ENCODE results near the gene RTTN.

DNA sequence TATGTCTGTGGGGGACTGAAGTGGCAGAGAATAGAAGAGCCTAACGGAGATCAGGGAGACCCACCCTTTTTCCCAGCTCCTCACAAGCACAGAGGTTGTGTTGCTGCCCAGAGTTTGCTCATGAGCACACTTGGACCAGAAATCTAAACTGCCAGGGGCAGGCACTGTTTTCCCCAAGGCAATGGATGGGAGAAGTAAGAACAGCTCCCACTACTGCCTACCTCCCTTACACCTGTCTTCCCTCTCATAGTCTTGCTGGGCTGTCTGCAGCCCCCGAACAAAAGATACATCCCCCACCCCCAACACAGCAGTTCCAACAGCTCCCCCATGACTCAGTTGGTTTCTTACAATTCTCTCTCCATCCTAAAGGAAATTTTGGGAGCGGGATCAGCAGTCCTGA is 209.7 kb downstream of the RTTN start:
- no peak for TF ChIP-seq CTCF (conservative IDR thresholded peaks at IDR 0.05; ENCODE audit: low read depth in 2 of 2)
- TF ChIP-seq CREB1 (CRISPR knock-in tag; IDR thresholded peaks at IDR 0.05; ENCODE audit: low read depth) = no peak
- no peak for TF ChIP-seq POLR2AphosphoS5 (IDR thresholded peaks at IDR 0.05; ENCODE audit: low read depth)
- no peak for TF ChIP-seq JUNB (IDR thresholded peaks at IDR 0.05; ENCODE audit: unreplicated experiment)
- TF ChIP-seq EZH2 (IDR thresholded peaks at IDR 0.05; ENCODE audit: low read depth, unreplicated experiment) = no peak
- TF ChIP-seq, protein P1, sequence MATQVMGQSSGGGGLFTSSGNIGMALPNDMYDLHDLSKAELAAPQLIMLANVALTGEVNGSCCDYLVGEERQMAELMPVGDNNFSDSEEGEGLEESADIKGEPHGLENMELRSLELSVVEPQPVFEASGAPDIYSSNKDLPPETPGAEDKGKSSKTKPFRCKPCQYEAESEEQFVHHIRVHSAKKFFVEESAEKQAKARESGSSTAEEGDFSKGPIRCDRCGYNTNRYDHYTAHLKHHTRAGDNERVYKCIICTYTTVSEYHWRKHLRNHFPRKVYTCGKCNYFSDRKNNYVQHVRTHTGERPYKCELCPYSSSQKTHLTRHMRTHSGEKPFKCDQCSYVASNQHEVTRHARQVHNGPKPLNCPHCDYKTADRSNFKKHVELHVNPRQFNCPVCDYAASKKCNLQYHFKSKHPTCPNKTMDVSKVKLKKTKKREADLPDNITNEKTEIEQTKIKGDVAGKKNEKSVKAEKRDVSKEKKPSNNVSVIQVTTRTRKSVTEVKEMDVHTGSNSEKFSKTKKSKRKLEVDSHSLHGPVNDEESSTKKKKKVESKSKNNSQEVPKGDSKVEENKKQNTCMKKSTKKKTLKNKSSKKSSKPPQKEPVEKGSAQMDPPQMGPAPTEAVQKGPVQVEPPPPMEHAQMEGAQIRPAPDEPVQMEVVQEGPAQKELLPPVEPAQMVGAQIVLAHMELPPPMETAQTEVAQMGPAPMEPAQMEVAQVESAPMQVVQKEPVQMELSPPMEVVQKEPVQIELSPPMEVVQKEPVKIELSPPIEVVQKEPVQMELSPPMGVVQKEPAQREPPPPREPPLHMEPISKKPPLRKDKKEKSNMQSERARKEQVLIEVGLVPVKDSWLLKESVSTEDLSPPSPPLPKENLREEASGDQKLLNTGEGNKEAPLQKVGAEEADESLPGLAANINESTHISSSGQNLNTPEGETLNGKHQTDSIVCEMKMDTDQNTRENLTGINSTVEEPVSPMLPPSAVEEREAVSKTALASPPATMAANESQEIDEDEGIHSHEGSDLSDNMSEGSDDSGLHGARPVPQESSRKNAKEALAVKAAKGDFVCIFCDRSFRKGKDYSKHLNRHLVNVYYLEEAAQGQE (IDR thresholded peaks at IDR 0.05; ENCODE audit: unreplicated experiment) = no peak
- no peak for TF ChIP-seq EZH2phosphoT487 (IDR thresholded peaks at IDR 0.05; ENCODE audit: unreplicated experiment)

Data from GM23338 (cell line).